NT2/D1 (cell line): Measurements from ENCODE around the gene SULT1A3.
"Not testable (repeated sequence)": the region's sequence is repeated elsewhere in the genome, so short reads cannot be mapped to it uniquely, and the experiment has no call there.

ENCODE experiments used
- SUZ12 ChIP-seq: IDR thresholded peaks from 2 replicates; pipeline ENCODE4 v1.6.1; 2011; ENCODE audit not compliant: insufficient read length, insufficient read depth; ENCODE audit errors: extremely low read depth
- YY1 ChIP-seq: IDR thresholded peaks from 2 replicates; pipeline ENCODE4 v1.6.1; 2011; ENCODE audit not compliant: insufficient read length, insufficient read depth
- ZNF274 ChIP-seq: IDR thresholded peaks from 2 replicates; pipeline ENCODE4 v1.6.1; 2011; ENCODE audit warnings: mild to moderate bottlenecking, low read depth, low read length

- TF ChIP-seq ZNF274, YY1, SUZ12: not testable (repeated sequence)
Measured at GRCh38 chr16:30207063-30207704, 8.1 kb downstream of the SULT1A3 start.
